D341Med (cell line): ENCODE results near the gene C2orf68.
"Not testable (repeated sequence)": the region's sequence is repeated elsewhere in the genome, so short reads cannot be mapped to it uniquely, and the experiment has no call there.

Source experiments
- DNase-seq: peaks from one replicate; pipeline ENCODE4 v3.0.0; 2012; ENCODE audit warnings: low spot score

The C2orf68 gene

GRCh38 chr2:85598594-85599340 lies 13.1 kb downstream of the C2orf68 start:
- DNase-seq = no peak

- no peak for DNase-seq
These were observed 14.6 kb downstream of the C2orf68 start for GRCh38 chr2:85597241-85597640.

- DNase-seq = no peak
These were observed 15.3 kb downstream of the C2orf68 start for GRCh38 chr2:85596486-85597143.

GRCh38 chr2:85596026-85596333 lies 15.9 kb downstream of the C2orf68 start:
- no peak for DNase-seq

GRCh38 chr2:85595301-85596025 lies 16.4 kb downstream of the C2orf68 start, which contains the start of gene RNF181:
TSS of gene RNF181 (plus strand) at chr2:85595745. CDS start at chr2:85595764, 19 bp downstream.
- DNase-seq = peak; percentile 92

- DNase-seq = no peak
These were observed 17.1 kb downstream of the C2orf68 start for GRCh38 chr2:85594715-85595300.

GRCh38 chr2:85593023-85593422 lies 18.8 kb downstream of the C2orf68 start:
- no peak for DNase-seq

- DNase-seq = not testable (repeated sequence)
These were observed 19.6 kb downstream of the C2orf68 start for GRCh38 chr2:85592299-85592698.

GRCh38 chr2:85591563-85591962 lies 20.3 kb downstream of the C2orf68 start:
- DNase-seq = no peak

- no peak for DNase-seq
These were observed 20.9 kb downstream of the C2orf68 start for GRCh38 chr2:85590950-85591349.

GRCh38 chr2:85589982-85590791 lies 21.7 kb downstream of the C2orf68 start:
- no peak for DNase-seq

GRCh38 chr2:85589181-85589580 lies 22.7 kb downstream of the C2orf68 start:
- no peak for DNase-seq

- DNase-seq = no peak
These were observed 23.2 kb downstream of the C2orf68 start for GRCh38 chr2:85588645-85589044.

GRCh38 chr2:85588236-85588635 lies 23.6 kb downstream of the C2orf68 start:
- no peak for DNase-seq

- no peak for DNase-seq
These were observed 26.1 kb downstream of the C2orf68 start for GRCh38 chr2:85585781-85586105.

GRCh38 chr2:85584857-85585780 lies 26.7 kb downstream of the C2orf68 start:
- no peak for DNase-seq

- DNase-seq = peak; percentile 65
These were observed 27.5 kb downstream of the C2orf68 start, which contains the start of gene VAMP5 for GRCh38 chr2:85584354-85584856. TSS of gene VAMP5 (plus strand) at chr2:85584431. CDS start at chr2:85584491, 60 bp downstream.

- no peak for DNase-seq
These were observed 28.1 kb downstream of the C2orf68 start for GRCh38 chr2:85583667-85584353.

- no peak for DNase-seq
These were observed 29.4 kb downstream of the C2orf68 start for GRCh38 chr2:85582492-85582891.

GRCh38 chr2:85580206-85580605 lies 31.7 kb downstream of the C2orf68 start:
- DNase-seq = no peak
